ENCODE results near the gene ACSF2.
"Not testable (repeated sequence)": the region's sequence is repeated elsewhere in the genome, so short reads cannot be mapped to it uniquely, and the experiment has no call there.

ACSF2 gene

GRCh38 chr17:50423553-50424159 lies 2.4 kb upstream of the ACSF2 start:
- Histone ChIP-seq H3K4me3 (no peak overlapping the region), H4K20me1 (peaks cover 0 to under 1% (median 0%) of the 10 kb centered on the region in 11 experiments; a peak in 1 of 22 replicates), H3K27ac (peak overlapping the region in 3 of 11 experiments; percentile 69 to 82 (median 73); a peak in 6 of 22 replicates), H3K9me3 (replicated peaks in 1 of 11) (peaks cover 0 to 20% (median 15%) of the 10 kb centered on the region in 11 experiments; a peak in 19 of 22 replicates), H3K4me2 (peak overlapping the region; percentile 46 to 99 (median 98); a peak in 20 of 22 replicates), H3K9ac (no peak overlapping the region), H3K36me3 (peaks cover 0 to under 1% (median 0%) of the 10 kb centered on the region in 11 experiments; a peak in 2 of 22 replicates), H3K4me1 (peaks cover 62 to 77% (median 69%) of the 10 kb centered on the region in 10 experiments), H3K27me3 (no peaks in the 10 kb centered on the region)
- TF ChIP-seq Cebpa-rat (IDR thresholded peaks at IDR 0.05) = no peak

GRCh38 chr17:50424246-50424995 lies 1.6 kb upstream of the ACSF2 start:
- Histone ChIP-seq H4K20me1 (peaks cover 0 to 7% (median 0%) of the 10 kb centered on the region in 11 experiments; a peak in 1 of 22 replicates), H3K27ac (peak overlapping the region in 8 of 11 experiments; percentile 41 to 83 (median 76); a peak in 14 of 22 replicates), H3K27me3 (no peaks in the 10 kb centered on the region), H3K9ac (peak overlapping the region in 5 of 11 experiments; percentile 79 to 83 (median 82); a peak in 4 of 22 replicates), H3K4me2 (peak overlapping the region; percentile 86 to 99 (median 98)), H3K9me3 (replicated peaks in 1 of 11) (peaks cover 0 to 12% (median 7%) of the 10 kb centered on the region in 11 experiments; a peak in 17 of 22 replicates), H3K4me3 (no peak overlapping the region), H3K36me3 (peaks cover 0 to 8% (median 0%) of the 10 kb centered on the region in 11 experiments; a peak in 5 of 22 replicates), H3K4me1 (peaks cover 62 to 80% (median 72%) of the 10 kb centered on the region in 10 experiments)
- TF ChIP-seq Cebpa-rat (IDR thresholded peaks at IDR 0.05) = no peak

- Histone ChIP-seq H3K9me3 (replicated peaks in 1 of 11) (peaks cover 0 to 5% (median under 1%) of the 10 kb centered on the region in 11 experiments; a peak in 8 of 22 replicates), H3K4me2 (peak overlapping the region; percentile 86 to 99 (median 98)), H4K20me1 (peaks cover 0 to 14% (median 0%) of the 10 kb centered on the region in 11 experiments; a peak in 3 of 22 replicates), H3K4me3 (peak overlapping the region; percentile 60 to 80 (median 68)), H3K27me3 (no peaks in the 10 kb centered on the region), H3K9ac (peak overlapping the region; percentile 69 to 83 (median 79); a peak in 20 of 22 replicates), H3K4me1 (peaks cover 62 to 82% (median 71%) of the 10 kb centered on the region in 10 experiments), H3K27ac (peak overlapping the region in 10 of 11 experiments; percentile 53 to 83 (median 73); a peak in 21 of 22 replicates), H3K36me3 (peaks cover 0 to 13% (median 0%) of the 10 kb centered on the region in 11 experiments; a peak in 5 of 22 replicates)
- no peak for TF ChIP-seq Cebpa-rat (IDR thresholded peaks at IDR 0.05)
Observed at GRCh38 chr17:50424996-50425681, 879 bp upstream of the ACSF2 start.

GRCh38 chr17:50426472-50426782 lies 409 bp downstream of the ACSF2 start:
- Histone ChIP-seq H3K4me1 (peaks cover 50 to 71% (median 59%) of the 10 kb centered on the region in 10 experiments), H3K9me3 (replicated peaks in 1 of 11) (no peaks in the 10 kb centered on the region), H3K27me3 (no peaks in the 10 kb centered on the region), H3K36me3 (peaks cover 0 to 18% (median 0%) of the 10 kb centered on the region in 11 experiments; a peak in 6 of 22 replicates), H3K27ac (peak overlapping the region; percentile 8 to 83 (median 73); a peak in 20 of 22 replicates), H3K4me2 (peak overlapping the region; percentile 86 to 99 (median 98)), H3K9ac (peak overlapping the region; percentile 73 to 83 (median 80)), H4K20me1 (peaks cover 0 to 27% (median 0%) of the 10 kb centered on the region in 11 experiments; a peak in 3 of 22 replicates), H3K4me3 (peak overlapping the region; percentile 60 to 80 (median 68))
- TF ChIP-seq Cebpa-rat (IDR thresholded peaks at IDR 0.05) = no peak

GRCh38 chr17:50426814-50427787 lies 1.1 kb downstream of the ACSF2 start:
- peaks cover 45 to 66% (median 55%) of the 10 kb centered on the region in 10 experiments for H3K4me1 ChIP-seq
- peak overlapping the region; percentile 60 to 80 (median 68) for H3K4me3 ChIP-seq
- peak overlapping the region; percentile 73 to 83 (median 80) for H3K9ac ChIP-seq
- H3K27ac ChIP-seq = peak overlapping the region; percentile 8 to 83 (median 73); a peak in 20 of 22 replicates
- H3K36me3 ChIP-seq = peaks cover 0 to 25% (median 0%) of the 10 kb centered on the region in 11 experiments; a peak in 7 of 22 replicates
- TF ChIP-seq Cebpa-rat (IDR thresholded peaks at IDR 0.05) = no peak
- no peaks in the 10 kb centered on the region for H3K27me3 ChIP-seq
- peaks cover 0 to 34% (median 0%) of the 10 kb centered on the region in 11 experiments; a peak in 4 of 22 replicates for H4K20me1 ChIP-seq
- peak overlapping the region; percentile 86 to 99 (median 98) for H3K4me2 ChIP-seq
- no peaks in the 10 kb centered on the region for H3K9me3 ChIP-seq (replicated peaks in 1 of 11)

GRCh38 chr17:50428126-50428525 lies 2.1 kb downstream of the ACSF2 start:
- not testable (repeated sequence) for H3K9ac ChIP-seq; H3K9me3 ChIP-seq (replicated peaks in 1 of 11); H3K27me3 ChIP-seq
- Histone ChIP-seq H3K27ac (peak overlapping the region in 5 of 11 experiments; percentile 2 to 82 (median 73); a peak in 3 of 22 replicates), H4K20me1 (peaks cover 0 to 44% (median 0%) of the 10 kb centered on the region in 11 experiments; a peak in 4 of 22 replicates), H3K4me2 (peak overlapping the region; percentile 86 to 99 (median 98)), H3K4me3 (peak overlapping the region in 2 of 10 experiments; percentile 60 to 68; a peak in 3 of 20 replicates), H3K36me3 (peaks cover 0 to 29% (median 0%) of the 10 kb centered on the region in 11 experiments; a peak in 7 of 22 replicates), H3K4me1 (peaks cover 42 to 56% (median 49%) of the 10 kb centered on the region in 10 experiments)

- TF ChIP-seq Cebpa-rat (IDR thresholded peaks at IDR 0.05) = no peak
- no peak overlapping the region for H3K9ac ChIP-seq
- no peaks in the 10 kb centered on the region for H3K9me3 ChIP-seq (replicated peaks in 1 of 11)
- H3K27me3 ChIP-seq = no peaks in the 10 kb centered on the region
- H4K20me1 ChIP-seq = peaks cover 0 to 49% (median 0%) of the 10 kb centered on the region in 11 experiments; a peak in 4 of 22 replicates
- H3K27ac ChIP-seq = no peak overlapping the region
- H3K4me3 ChIP-seq = no peak overlapping the region
- peaks cover 0 to 35% (median 0%) of the 10 kb centered on the region in 11 experiments; a peak in 8 of 22 replicates for H3K36me3 ChIP-seq
- H3K4me2 ChIP-seq = peak overlapping the region in 3 of 11 experiments; percentile 95 to 99 (median 98); a peak in 3 of 22 replicates
- H3K4me1 ChIP-seq = peaks cover 38 to 48% (median 43%) of the 10 kb centered on the region in 10 experiments
Observed at GRCh38 chr17:50428831-50429424, 2.9 kb downstream of the ACSF2 start.
